GM18873 (cell line): ENCODE data around the gene LIN9.
A peak's percentile ranks its signal among the peaks of the same experiment; 100 is the strongest.
"Not testable (repeated sequence)": the region's sequence is repeated elsewhere in the genome, so short reads cannot be mapped to it uniquely, and the experiment has no call there.

Experiments used
- ATAC-seq: cut with Tn5 transposase; IDR thresholded peaks from one replicate; pipeline ENCODE4 v1.9.1; 2021; ENCODE audit warnings: mild to moderate bottlenecking, moderate library complexity, moderate number of reproducible peaks; ENCODE audit not compliant: unreplicated experiment, low FRiP score

Gene LIN9

GRCh38 chr1:226220473-226221189 lies 88.3 kb downstream of the LIN9 start:
- ATAC-seq: no peak

- no peak for ATAC-seq
Observed at GRCh38 chr1:226217273-226217672, 91.7 kb downstream of the LIN9 start.

- no peak for ATAC-seq
Observed at GRCh38 chr1:226216056-226216455, 92.9 kb downstream of the LIN9 start.

- no peak for ATAC-seq
Observed at GRCh38 chr1:226215239-226215638, 93.7 kb downstream of the LIN9 start.

GRCh38 chr1:226212545-226212944 lies 96.4 kb downstream of the LIN9 start:
- ATAC-seq: no peak

GRCh38 chr1:226211181-226211821 lies 97.7 kb downstream of the LIN9 start:
- ATAC-seq: no peak

GRCh38 chr1:226210571-226211176 lies 98.3 kb downstream of the LIN9 start:
- no peak for ATAC-seq

GRCh38 chr1:226209307-226210059 lies 99.5 kb downstream of the LIN9 start:
- no peak for ATAC-seq

GRCh38 chr1:226207048-226207447 lies 101.9 kb downstream of the LIN9 start:
- ATAC-seq: no peak

- no peak for ATAC-seq
Observed at GRCh38 chr1:226204198-226204597, 104.8 kb downstream of the LIN9 start.

- no peak for ATAC-seq
Observed at GRCh38 chr1:226203655-226204054, 105.3 kb downstream of the LIN9 start.

- no peak for ATAC-seq
Observed at GRCh38 chr1:226203240-226203639, 105.7 kb downstream of the LIN9 start.

GRCh38 chr1:226202666-226203065 lies 106.3 kb downstream of the LIN9 start:
- not testable (repeated sequence) for ATAC-seq

GRCh38 chr1:226202246-226202645 lies 106.7 kb downstream of the LIN9 start:
- no peak for ATAC-seq

- ATAC-seq: no peak
Observed at GRCh38 chr1:226201029-226201593, 107.9 kb downstream of the LIN9 start.

GRCh38 chr1:226199971-226200370 lies 109.0 kb downstream of the LIN9 start:
- no peak for ATAC-seq

GRCh38 chr1:226195144-226195543 lies 113.8 kb downstream of the LIN9 start:
- no peak for ATAC-seq

- no peak for ATAC-seq
Observed at GRCh38 chr1:226187380-226187779, 121.6 kb downstream of the LIN9 start.

GRCh38 chr1:226187019-226187322 lies 122.0 kb downstream of the LIN9 start:
- no peak for ATAC-seq

GRCh38 chr1:226186124-226187018 lies 122.6 kb downstream of the LIN9 start, which contains the start of gene ACBD3:
TSS of gene ACBD3 (minus strand) at chr1:226186741. CDS start at chr1:226186675, 66 bp downstream.
- ATAC-seq: peak; percentile 91
